Subcutaneous abdominal adipose tissue (tissue), 5 donors: ENCODE results near the gene TMBIM4.
"Not testable (repeated sequence)": the region's sequence is repeated elsewhere in the genome, so short reads cannot be mapped to it uniquely, and the experiment has no call there.

Experiments used
- H3K27ac ChIP-seq: one replicate; pipeline ENCODE4 v1.7.0; 2013; ENCODE audit warnings: low read depth, mild to moderate bottlenecking, inconsistent platforms, low read length, moderate library complexity
- H3K27me3 ChIP-seq, 5 donors: one replicate each; pipeline ENCODE4 v1.7.0; 2013; ENCODE audit warnings: low read length in 5 of 5, inconsistent platforms in 1 of 5; ENCODE audit not compliant: control insufficient read depth in 5 of 5, insufficient read depth in 4 of 5
- H3K36me3 ChIP-seq, 5 donors: one replicate each; pipeline ENCODE4 v1.7.0; 2013; ENCODE audit warnings: low read length in 5 of 5; ENCODE audit not compliant: control insufficient read depth in 5 of 5, insufficient read depth in 5 of 5
- H3K4me1 ChIP-seq, 5 donors: one replicate each; pipeline ENCODE4 v1.7.0; 2013; ENCODE audit warnings: low read length in 5 of 5, mild to moderate bottlenecking in 3 of 5, moderate library complexity in 1 of 5; ENCODE audit not compliant: control insufficient read depth in 5 of 5, insufficient read depth in 5 of 5
- H3K4me3 ChIP-seq, 5 donors: one replicate each; pipeline ENCODE4 v1.7.0; 2013; ENCODE audit warnings: low read length in 5 of 5, low read depth in 1 of 5
- H3K9ac ChIP-seq, 5 donors: one replicate each; pipeline ENCODE4 v1.7.0; 2013; ENCODE audit warnings: low read length in 5 of 5, mild to moderate bottlenecking in 4 of 5, moderate library complexity in 3 of 5
- H3K9me3 ChIP-seq, 5 donors: one replicate each; pipeline ENCODE4 v1.7.0; 2013; ENCODE audit warnings: low read length in 5 of 5; ENCODE audit not compliant: control insufficient read depth in 5 of 5
- donor health status: healthy.
- donor health status: healthy.
- donor health status: healthy.
- donor health status: healthy.
- donor health status: healthy.

Gene TMBIM4

DNA sequence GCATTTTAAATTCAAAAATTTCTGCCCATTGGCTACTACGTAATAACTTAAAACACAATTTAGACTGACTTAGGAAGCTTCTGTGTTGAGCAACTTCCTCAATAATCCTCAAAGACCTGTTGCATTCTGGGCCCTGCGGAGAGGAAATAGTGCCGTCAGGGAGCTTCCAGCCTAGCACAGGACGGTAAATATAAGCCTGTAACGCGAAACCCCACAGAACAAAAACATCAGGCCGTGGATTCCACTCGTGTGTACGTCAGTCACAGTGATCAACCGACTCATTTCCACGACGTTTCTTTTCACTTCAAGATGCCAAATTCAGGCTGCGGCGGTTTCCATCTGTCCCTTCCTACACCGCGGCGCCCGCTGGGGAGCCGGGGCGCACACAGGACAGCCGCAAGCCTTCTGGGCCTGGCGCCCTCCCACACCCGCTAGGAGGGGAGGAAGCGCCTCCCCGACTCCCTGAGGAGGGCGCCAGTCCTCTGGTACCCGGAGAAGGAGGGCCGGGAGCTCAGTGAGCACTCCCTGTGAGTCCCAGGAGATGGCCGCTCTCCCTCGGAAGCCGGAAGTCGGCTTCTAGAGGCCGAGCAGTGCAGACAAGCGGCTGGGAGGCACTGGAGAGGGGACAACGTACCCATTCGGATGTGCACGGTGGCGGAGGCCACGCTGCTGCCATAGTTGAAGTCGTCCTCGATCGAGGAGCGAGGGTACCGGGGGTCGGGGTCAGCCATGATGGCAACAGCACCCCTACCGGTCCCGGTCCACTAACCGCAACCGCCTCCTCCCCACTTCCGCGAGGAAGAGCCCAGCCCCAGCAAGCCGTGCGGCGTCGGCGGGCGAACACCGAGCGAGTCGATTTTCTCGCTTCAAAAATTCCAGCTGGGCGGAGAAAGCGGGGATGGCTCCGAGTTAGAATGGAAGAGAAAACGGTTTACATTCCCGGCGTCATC is at the start of gene TMBIM4:
Gene TMBIM4, minus strand, starts transcription at position 776 of the 950 bp plus-strand sequence. Its CDS starts 45 bp downstream, at position 731.
- H3K4me3 ChIP-seq, result peak within 1 kb of the TSS; percentile 86 to 99 (median 95)
- H3K4me1 ChIP-seq, result peaks cover 0 to 21% (median 17%) of the 10 kb centered on the region in 5 donors
- no peaks in the 10 kb centered on the region for H3K9me3 ChIP-seq
- no peaks in the 10 kb centered on the region for H3K27me3 ChIP-seq
- H3K27ac ChIP-seq, result peak within 1 kb of the TSS; percentile 96
- H3K9ac ChIP-seq, result peak within 1 kb of the TSS; percentile 63 to 99 (median 92)
- H3K36me3 ChIP-seq, result peaks cover 0 to 6% (median 0%) of the 10 kb centered on the region in 5 donors

DNA sequence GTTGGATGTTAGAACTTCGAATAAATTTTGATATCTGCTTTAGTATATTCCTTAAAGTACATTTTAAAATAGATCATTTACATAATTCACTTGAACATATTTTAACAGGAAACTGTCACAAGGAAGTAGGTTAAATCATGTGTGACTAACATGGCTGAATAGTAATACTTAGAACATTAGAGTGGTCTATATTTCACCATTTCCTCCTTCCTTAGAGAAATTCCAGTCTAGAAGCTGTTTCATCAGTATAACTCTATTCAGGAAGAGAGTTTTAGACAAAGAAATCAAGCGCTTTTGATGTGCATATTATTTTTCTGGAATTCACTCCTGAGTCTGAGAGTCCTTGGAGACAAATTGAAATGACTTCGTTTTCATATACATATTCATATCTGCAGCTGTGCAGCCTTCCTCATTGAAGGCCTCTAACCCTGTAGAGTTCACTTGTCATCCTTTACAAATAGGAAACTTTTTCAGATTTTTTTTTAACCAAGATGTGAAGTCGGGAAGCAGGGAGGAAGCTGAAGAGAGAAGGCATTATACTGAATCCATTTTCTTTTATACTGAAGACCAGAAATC is 47.6 kb upstream of the TMBIM4 start:
- H3K4me3 ChIP-seq, result no peak overlapping the region
- H3K27ac ChIP-seq, result no peak overlapping the region
- no peak overlapping the region for H3K9ac ChIP-seq
- peaks cover 4 to 18% (median 7%) of the 10 kb centered on the region in 5 donors for H3K36me3 ChIP-seq
- H3K27me3 ChIP-seq, result no peaks in the 10 kb centered on the region
- peaks cover 0 to 4% (median 3%) of the 10 kb centered on the region in 5 donors for H3K9me3 ChIP-seq
- H3K4me1 ChIP-seq, result no peaks in the 10 kb centered on the region

- not testable (repeated sequence) for H3K27me3 ChIP-seq, H3K27ac ChIP-seq, H3K9ac ChIP-seq, H3K4me1 ChIP-seq, H3K4me3 ChIP-seq, H3K9me3 ChIP-seq
- peaks cover 4 to 13% (median 6%) of the 10 kb centered on the region in 5 donors for H3K36me3 ChIP-seq
These were observed 43.2 kb upstream of the TMBIM4 start for GRCh38 chr12:66213011-66213410.

DNA sequence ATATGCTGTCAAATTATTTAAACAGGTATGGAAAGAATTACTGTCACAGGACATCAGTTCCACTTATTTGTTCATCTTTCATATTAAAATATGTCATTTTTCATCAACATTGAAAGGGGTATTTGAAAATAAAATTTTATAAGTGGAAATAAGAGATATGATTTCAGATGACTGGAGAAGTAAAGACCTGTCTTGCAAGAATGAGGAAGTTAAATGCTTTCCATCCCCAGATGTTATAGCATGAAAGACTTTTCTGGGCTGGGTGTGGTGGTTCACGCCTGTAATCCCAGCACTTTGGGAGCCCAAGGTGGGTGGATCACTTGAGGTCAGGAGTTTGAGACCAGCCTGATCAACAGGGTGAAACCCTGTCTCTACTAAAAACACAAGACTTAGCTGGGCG is 41.8 kb upstream of the TMBIM4 start:
- H3K9me3 ChIP-seq, H3K27me3 ChIP-seq, H3K9ac ChIP-seq, H3K4me3 ChIP-seq, H3K4me1 ChIP-seq, H3K27ac ChIP-seq: not testable (repeated sequence)
- peaks cover 0 to 13% (median 6%) of the 10 kb centered on the region in 5 donors for H3K36me3 ChIP-seq

- Histone ChIP-seq H3K36me3 (peaks cover 0 to 13% (median 6%) of the 10 kb centered on the region in 5 donors), H3K27me3 (no peaks in the 10 kb centered on the region), H3K4me3 (no peak overlapping the region), H3K9ac (no peak overlapping the region), H3K4me1 (peaks cover 0 to 4% (median 0%) of the 10 kb centered on the region in 5 donors), H3K9me3 (no peaks in the 10 kb centered on the region), H3K27ac (no peak overlapping the region)
These were observed 41.0 kb upstream of the TMBIM4 start for GRCh38 chr12:66210840-66211239.

DNA sequence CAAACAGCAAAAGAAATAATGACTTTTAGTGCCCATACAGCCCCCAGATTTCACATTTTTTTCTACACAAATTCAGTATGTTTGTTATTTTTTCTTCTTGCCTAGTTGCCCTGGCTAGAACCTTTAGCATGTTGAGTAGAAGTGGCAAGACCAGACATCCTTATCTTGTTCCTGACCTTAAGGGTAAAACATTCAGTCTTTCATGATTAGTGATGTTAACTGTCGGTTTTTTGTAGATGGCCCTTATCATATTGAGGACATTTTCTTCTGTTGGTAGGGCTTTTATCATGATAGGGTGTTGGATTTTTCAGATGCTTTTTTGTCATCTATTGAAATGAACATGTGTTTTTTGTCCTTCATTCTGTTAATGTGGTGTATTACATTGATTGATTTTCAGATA is 36.3 kb upstream of the TMBIM4 start:
- Histone ChIP-seq H3K4me3 (no peak overlapping the region), H3K9ac (no peak overlapping the region), H3K27ac (no peak overlapping the region), H3K9me3 (no peaks in the 10 kb centered on the region), H3K27me3 (no peaks in the 10 kb centered on the region), H3K36me3 (peaks cover 0 to 5% (median 4%) of the 10 kb centered on the region in 5 donors), H3K4me1 (peaks cover 0 to 3% (median 0%) of the 10 kb centered on the region in 5 donors)

DNA sequence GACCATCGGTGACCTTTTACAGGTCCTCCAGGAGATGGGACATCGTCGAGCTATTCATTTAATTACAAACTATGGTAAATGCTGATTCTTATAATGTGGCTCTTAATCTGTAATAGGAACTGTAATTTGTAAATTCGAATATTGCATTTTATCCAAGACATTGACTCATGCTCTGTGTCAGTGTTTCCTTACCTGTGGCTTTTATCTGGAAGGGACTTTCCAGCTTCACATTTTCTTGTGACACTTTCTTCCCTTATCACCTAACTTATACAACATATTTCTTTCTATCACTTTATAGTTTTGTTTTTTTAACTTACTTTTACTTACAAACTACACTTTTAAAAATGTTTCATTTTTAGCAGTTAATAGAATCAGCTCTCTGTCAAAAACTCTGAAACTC is 34.0 kb upstream of the TMBIM4 start:
- Histone ChIP-seq H3K9ac (no peak overlapping the region), H3K9me3 (peaks cover 0 to 4% (median 3%) of the 10 kb centered on the region in 5 donors), H3K36me3 (peaks cover 0 to 5% (median 0%) of the 10 kb centered on the region in 5 donors), H3K27me3 (no peaks in the 10 kb centered on the region), H3K27ac (no peak overlapping the region), H3K4me3 (no peak overlapping the region), H3K4me1 (peaks cover 0 to 7% (median 5%) of the 10 kb centered on the region in 5 donors)

GRCh38 chr12:66199831-66200509 is 30.2 kb upstream of the TMBIM4 start:
- Histone ChIP-seq H3K4me3 (no peak overlapping the region), H3K9ac (no peak overlapping the region), H3K27me3 (no peaks in the 10 kb centered on the region), H3K27ac (no peak overlapping the region), H3K9me3 (peaks cover 0 to 4% (median 3%) of the 10 kb centered on the region in 5 donors), H3K4me1 (peaks cover 3 to 22% (median 19%) of the 10 kb centered on the region in 5 donors), H3K36me3 (peaks cover 0 to 5% (median 2%) of the 10 kb centered on the region in 5 donors)

GRCh38 chr12:66199141-66199540 is 29.3 kb upstream of the TMBIM4 start:
- H3K4me1 ChIP-seq, result peaks cover 3 to 22% (median 19%) of the 10 kb centered on the region in 5 donors
- H3K27ac ChIP-seq, result peak overlapping the region; percentile 17
- H3K9me3 ChIP-seq, result peaks cover 0 to 4% (median 3%) of the 10 kb centered on the region in 5 donors
- H3K9ac ChIP-seq, result peak overlapping the region in 1 of 5 donors; percentile 6
- peaks cover 0 to 5% (median 2%) of the 10 kb centered on the region in 5 donors for H3K36me3 ChIP-seq
- H3K4me3 ChIP-seq, result no peak overlapping the region
- no peaks in the 10 kb centered on the region for H3K27me3 ChIP-seq
